CD4-positive, alpha-beta T cell treated with Interleukin-4 for 1 hour (primary cell): ENCODE measurements around the gene SMG1.

Source experiments
- DNase-seq, 2 donors: peaks; one replicate each; pipeline ENCODE4 v3.0.0-alpha.2; 2020 to 2022

The SMG1 gene

GRCh38 chr16:18842565-18842964 is 83.6 kb downstream of the SMG1 start:
- no peak for DNase-seq

DNA sequence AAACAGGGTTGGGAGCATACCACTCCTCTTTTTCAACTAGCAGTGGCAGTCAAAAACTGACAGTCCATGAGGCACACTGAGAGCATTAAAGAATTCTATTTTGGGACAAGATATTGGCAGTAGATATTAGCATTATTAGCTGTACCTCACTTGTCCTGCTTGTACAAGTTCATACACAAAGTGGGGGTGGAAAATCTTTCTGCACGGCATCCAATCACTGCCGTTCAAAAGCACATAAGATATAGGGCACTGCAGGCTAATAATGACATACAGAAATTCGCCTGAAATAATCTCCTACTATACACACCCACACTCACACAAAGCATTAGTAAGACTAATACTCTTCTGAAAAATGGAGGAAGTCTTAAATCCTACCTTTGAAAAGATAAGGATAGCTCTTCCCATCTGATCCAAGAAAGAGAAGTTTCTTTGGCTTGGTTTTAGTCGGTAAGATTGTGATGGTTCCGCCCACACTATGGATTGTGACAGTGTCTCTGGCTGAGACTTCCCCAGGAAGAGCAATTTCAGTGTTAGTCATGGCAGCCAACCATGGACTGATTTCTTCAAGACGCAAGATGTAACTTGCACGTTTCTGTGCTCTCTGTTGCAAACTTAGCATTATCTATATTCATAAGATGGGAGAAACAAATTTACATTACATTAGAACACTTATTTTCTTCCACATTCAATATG is 84.2 kb downstream of the SMG1 start:
- DNase-seq, result no peak

- no peak for DNase-seq
Observed at GRCh38 chr16:18839555-18839954, 86.7 kb downstream of the SMG1 start.

DNA sequence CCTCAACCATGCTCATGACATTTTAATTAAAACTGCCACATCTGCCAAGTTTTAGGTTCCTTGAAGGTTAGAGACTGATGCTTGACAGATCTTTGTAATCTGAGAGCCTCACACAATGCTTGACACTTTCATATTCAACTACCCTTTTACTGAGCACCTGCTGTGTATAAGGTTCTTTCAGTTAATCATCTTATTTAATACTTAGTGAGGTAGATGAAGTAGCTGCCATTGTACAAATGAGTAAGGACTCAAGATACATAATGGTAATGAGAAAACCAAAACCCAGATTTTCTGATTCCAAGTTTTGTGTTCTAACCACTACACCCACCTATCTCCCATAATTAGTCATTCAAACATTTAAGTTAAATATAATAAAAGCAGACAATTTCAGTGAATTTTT is 89.5 kb downstream of the SMG1 start:
- DNase-seq, result no peak

- DNase-seq, result no peak
Observed at GRCh38 chr16:18834864-18835263, 91.3 kb downstream of the SMG1 start.

- no peak for DNase-seq
Observed at GRCh38 chr16:18833707-18834505, 92.3 kb downstream of the SMG1 start.

DNA sequence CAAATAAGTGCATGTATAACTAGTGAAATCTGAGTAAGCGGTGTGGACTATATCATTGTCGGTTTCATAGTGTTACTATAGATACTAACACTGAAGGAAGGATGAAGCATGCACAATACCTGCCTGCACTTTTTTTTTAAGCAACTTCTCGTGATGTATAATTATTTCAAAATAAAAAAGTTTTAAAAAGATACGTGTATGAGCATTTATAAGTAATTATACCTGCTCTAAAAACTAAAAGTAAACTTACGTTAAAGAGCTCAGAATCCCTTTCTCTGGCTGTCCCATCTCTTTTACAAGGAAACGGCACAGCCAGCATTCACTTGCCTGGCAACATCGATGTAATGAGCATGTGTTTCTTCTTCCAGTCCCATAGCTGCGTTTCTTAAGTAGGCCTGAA is 93.6 kb downstream of the SMG1 start:
- no peak for DNase-seq

DNA sequence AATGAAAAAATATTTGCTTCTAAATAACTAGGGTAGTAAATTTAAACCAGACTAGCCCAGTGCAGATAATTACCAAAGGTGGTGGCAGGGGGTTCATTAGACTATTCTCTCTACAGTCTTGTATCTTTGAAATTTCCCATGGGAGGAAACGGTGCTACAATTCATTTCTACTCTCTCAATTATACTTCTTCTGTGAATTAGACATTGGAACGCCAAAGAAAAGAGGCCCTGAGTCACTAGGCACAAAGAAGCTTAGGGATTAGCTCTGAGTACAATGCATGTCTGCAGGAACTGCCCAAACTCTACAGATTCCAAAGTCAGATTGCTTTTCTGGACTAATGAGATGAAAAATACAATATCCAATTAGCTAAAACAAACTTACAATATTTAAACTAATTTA is 94.2 kb downstream of the SMG1 start:
- no peak for DNase-seq

- DNase-seq, result no peak
Observed at GRCh38 chr16:18829251-18829650, 97.0 kb downstream of the SMG1 start.

- no peak for DNase-seq
Observed at GRCh38 chr16:18827890-18828289, 98.3 kb downstream of the SMG1 start.

GRCh38 chr16:18816286-18816685 is 109.9 kb downstream of the SMG1 start:
- DNase-seq, result no peak

DNA sequence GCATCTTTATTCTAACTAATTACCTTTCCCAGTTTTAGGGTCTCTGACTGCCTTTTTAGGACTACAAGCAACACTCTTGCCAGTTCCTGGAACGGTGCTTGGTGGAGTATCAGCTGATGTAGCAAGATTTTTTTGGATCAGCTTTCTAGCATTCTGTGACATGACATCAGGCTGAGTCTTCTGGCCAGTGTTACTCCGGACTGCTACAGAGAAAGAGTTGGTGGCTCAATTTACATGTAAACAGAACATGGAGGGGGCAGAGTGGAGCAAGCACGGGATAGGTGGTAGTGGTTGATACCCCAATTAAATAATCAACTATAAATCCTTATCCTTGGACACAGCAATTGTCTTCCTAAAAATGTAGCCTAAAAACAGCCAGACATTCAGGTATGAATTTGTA is 114.3 kb downstream of the SMG1 start:
- DNase-seq, result no peak

- no peak for DNase-seq
Observed at GRCh38 chr16:18809165-18809564, 117.0 kb downstream of the SMG1 start.

DNA sequence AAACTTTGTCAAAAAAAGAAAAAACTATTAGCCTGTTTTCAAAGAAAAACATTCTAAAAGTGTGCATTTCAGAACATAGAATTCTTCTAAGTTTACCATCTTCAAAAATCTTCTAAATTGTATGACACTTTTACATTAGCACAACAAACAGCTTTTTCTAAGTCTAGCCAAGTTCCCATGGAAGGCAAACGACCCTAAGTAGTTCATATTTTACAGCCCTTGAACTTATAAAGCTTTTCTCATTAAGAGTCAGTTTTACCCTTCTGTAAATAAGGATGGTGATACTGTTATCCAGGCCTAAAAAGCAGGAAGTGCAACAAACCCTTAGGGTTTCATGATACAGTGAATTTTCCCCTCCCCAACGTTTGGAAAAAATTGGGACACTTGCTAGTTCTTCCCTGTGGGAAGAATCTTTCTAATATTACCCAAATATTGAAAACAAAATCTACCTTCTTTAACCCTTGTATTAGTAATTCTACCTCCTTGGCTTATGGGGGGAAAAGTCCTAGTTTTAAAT is 120.9 kb downstream of the SMG1 start:
- no peak for DNase-seq

- DNase-seq, result no peak
Observed at GRCh38 chr16:18804540-18804939, 121.7 kb downstream of the SMG1 start.

- no peak for DNase-seq
Observed at GRCh38 chr16:18803569-18804462, 122.4 kb downstream of the SMG1 start.

DNA sequence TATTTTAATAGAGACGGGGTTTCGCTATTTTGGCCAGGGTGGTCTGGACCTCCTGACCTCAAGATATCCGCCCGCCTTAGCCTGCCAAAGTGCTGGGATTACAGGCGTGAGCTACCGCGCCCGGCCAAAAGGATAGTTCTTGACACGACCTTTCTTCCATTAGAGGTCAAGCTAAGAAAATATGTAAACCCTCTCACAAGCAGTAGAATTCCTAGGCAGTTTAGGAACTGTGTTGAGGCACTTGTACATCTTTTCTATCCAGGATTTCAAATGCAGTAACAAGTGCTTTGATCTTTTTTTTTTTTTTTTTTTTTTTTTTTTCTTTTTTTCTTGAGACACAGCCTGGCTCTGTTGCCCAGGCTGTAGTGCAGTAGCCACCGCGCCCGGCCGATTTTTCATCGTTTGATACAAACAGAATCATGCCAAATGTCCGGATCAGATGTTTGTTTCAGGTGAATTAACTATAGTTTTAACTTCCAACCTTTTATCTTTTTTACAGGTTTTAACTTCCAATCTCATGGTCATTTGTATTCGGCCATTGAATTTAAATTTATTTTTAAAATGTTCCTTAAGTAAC is 123.4 kb downstream of the SMG1 start:
- DNase-seq, result no peak

DNA sequence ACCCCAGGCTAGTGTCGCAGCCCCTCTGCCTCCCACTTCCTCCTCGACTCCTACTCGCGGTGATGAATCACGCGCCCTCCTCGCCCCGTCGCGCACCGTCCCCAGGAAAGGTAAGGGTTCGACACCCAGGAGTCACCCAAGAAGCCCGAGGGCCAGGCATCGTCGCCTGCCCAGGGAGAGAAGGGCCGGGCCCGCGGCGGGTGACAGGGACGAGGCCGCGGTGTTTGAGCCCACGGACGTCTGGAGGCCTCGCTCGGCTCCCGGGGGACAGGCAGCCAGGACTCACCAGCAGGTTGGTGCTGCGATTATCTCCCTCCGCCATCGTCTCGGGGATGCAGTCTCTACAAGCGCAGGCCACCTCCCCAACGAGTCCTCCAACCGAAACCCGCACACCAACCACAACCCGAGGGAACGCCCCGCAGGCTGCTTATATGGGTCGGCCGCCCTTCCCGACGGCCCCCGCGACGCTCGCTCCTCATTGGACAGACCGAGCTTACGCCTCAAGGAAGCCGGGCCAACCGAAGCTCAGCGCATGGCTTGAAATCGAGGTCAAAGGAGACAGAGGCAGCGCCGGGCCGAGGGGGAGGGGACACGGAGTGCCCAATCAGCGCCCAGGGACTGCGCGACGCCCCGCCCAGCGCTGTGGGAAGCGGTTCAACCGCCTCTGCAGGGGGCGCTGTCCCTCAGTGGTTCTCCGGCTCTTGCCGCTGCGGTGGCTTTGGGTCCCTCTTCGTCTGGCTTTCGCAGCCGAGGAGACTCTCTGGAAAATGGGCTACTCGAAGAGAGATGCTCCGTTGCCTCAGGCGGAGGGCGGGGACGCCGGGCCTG is 124.8 kb downstream of the SMG1 start, which contains the start of gene ARL6IP1:
TSS of gene ARL6IP1 (minus strand) at position 405 of the 828 bp plus-strand sequence. CDS start at position 322, 83 bp downstream.
- peak; percentile 99 to 100 for DNase-seq

DNA sequence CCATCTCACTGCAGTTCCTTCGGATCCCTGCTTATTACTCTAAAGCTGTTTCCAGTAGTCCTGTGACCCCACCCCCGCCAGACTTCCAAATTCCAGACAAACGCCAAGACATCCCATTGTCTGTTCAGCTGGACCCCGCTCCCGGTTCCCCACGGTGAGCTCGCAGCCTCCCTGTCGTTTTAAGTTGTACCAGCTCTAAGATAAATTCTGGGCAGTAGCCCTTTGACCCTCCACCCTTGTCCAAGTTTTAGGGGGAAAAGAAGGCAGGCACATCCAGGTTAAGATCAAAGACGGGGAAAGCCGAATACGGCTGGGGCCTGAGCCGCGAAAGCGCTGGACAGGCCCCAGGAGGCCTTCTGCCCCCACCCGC is 125.4 kb downstream of the SMG1 start:
- DNase-seq, result no peak

- no peak for DNase-seq
Observed at GRCh38 chr16:18800293-18800692, 125.9 kb downstream of the SMG1 start.

- DNase-seq, result no peak
Observed at GRCh38 chr16:18799500-18799899, 126.7 kb downstream of the SMG1 start.

- no peak for DNase-seq
Observed at GRCh38 chr16:18797746-18798145, 128.5 kb downstream of the SMG1 start.
